HS-27A (cell line): Measurements from ENCODE around the gene CELA3B.
"Not testable (repeated sequence)": the region's sequence is repeated elsewhere in the genome, so short reads cannot be mapped to it uniquely, and the experiment has no call there.

ENCODE experiments used
- DNase-seq: peaks from one replicate; pipeline ENCODE4 v3.0.0-alpha.2; 2012; ENCODE audit warnings: low read depth, missing footprints

Gene CELA3B

GRCh38 chr1:21942959-21943640, 33.7 kb upstream of the CELA3B start:
- DNase-seq = not testable (repeated sequence)

GRCh38 chr1:21944733-21945073, 32.1 kb upstream of the CELA3B start:
- no peak for DNase-seq

- DNase-seq = no peak
Observed at GRCh38 chr1:21946836-21947587, 29.8 kb upstream of the CELA3B start.

- DNase-seq = no peak
Observed at GRCh38 chr1:21950734-21951133, 26.1 kb upstream of the CELA3B start.

GRCh38 chr1:21951226-21951870, 25.5 kb upstream of the CELA3B start:
- DNase-seq = no peak

GRCh38 chr1:21952786-21953520, 23.9 kb upstream of the CELA3B start:
- DNase-seq = no peak

- no peak for DNase-seq
Observed at GRCh38 chr1:21955058-21955457, 21.8 kb upstream of the CELA3B start.

- DNase-seq = no peak
Observed at GRCh38 chr1:21955501-21956281, 21.1 kb upstream of the CELA3B start.

- no peak for DNase-seq
Observed at GRCh38 chr1:21956720-21957552, 19.9 kb upstream of the CELA3B start.

GRCh38 chr1:21961337-21961736, 15.5 kb upstream of the CELA3B start:
- DNase-seq = no peak

- no peak for DNase-seq
Observed at GRCh38 chr1:21961799-21962198, 15.0 kb upstream of the CELA3B start.

GRCh38 chr1:21963477-21964217, 13.2 kb upstream of the CELA3B start:
- peak; percentile 62 for DNase-seq

- no peak for DNase-seq
Observed at GRCh38 chr1:21966247-21967000, 10.4 kb upstream of the CELA3B start.

GRCh38 chr1:21967216-21967615, 9.6 kb upstream of the CELA3B start:
- not testable (repeated sequence) for DNase-seq

- not testable (repeated sequence) for DNase-seq
Observed at GRCh38 chr1:21969066-21969465, 7.8 kb upstream of the CELA3B start.

- not testable (repeated sequence) for DNase-seq
Observed at GRCh38 chr1:21970523-21970922, 6.3 kb upstream of the CELA3B start.

- DNase-seq = not testable (repeated sequence)
Observed at GRCh38 chr1:21972973-21973441, 3.8 kb upstream of the CELA3B start.

- not testable (repeated sequence) for DNase-seq
Observed at GRCh38 chr1:21973948-21974347, 2.9 kb upstream of the CELA3B start.

- DNase-seq = not testable (repeated sequence)
Observed at GRCh38 chr1:21974699-21975098, 2.1 kb upstream of the CELA3B start.
